Measurements from ENCODE around the gene LSR.
A peak's percentile ranks its signal among the peaks of the same experiment; 100 is the strongest.

LSR gene

GRCh38 chr19:35224681-35225571 lies 23.9 kb upstream of the LSR start:
- Histone ChIP-seq H3K4me3 (ENCODE audit: low read depth, low read length) (no peak overlapping the region), H3K27ac (ENCODE audit: extremely low read depth, low read depth, low read length) (no peak overlapping the region), H3K4me1 (ENCODE audit: control insufficient read depth, insufficient read depth, low read length) (no peaks in the 10 kb centered on the region), H3K36me3 (ENCODE audit: control insufficient read depth in 2 of 2, insufficient read depth in 1 of 2, low read length in 2 of 2) (no peaks in the 10 kb centered on the region), H3K9me3 (ENCODE audit: control insufficient read depth, insufficient read depth, low read depth, low read length) (no peaks in the 10 kb centered on the region)
- TF ChIP-seq ZNF280C (tag by site-specific recombination; IDR thresholded peaks at IDR 0.05): no peak
- no peak for TF ChIP-seq ZNF335 (tag by site-specific recombination; conservative IDR thresholded peaks at IDR 0.05)
- TF ChIP-seq ZNF112 (tag by site-specific recombination; IDR thresholded peaks at IDR 0.05): no peak
- TF ChIP-seq TCF7L2 (IDR thresholded peaks at IDR 0.05; ENCODE audit: borderline replicate concordance, low read depth, low read length): no peak
- TF ChIP-seq BCL11B (tag by site-specific recombination; IDR thresholded peaks at IDR 0.05; ENCODE audit: low read depth): no peak
- TF ChIP-seq ZNF175 (tag by site-specific recombination; IDR thresholded peaks at IDR 0.05): no peak
- no peak for TF ChIP-seq ZNF704 (tag by site-specific recombination; IDR thresholded peaks at IDR 0.05)
- TF ChIP-seq ZNF18 (tag by site-specific recombination; IDR thresholded peaks at IDR 0.05): no peak
- TF ChIP-seq ZNF473 (tag by site-specific recombination; IDR thresholded peaks at IDR 0.05): no peak
- TF ChIP-seq ZFP3 (tag by site-specific recombination; IDR thresholded peaks at IDR 0.05; ENCODE audit: low read depth): no peak
- no peak for TF ChIP-seq SCRT1 (tag by site-specific recombination; IDR thresholded peaks at IDR 0.05; ENCODE audit: borderline replicate concordance)
- no peak for TF ChIP-seq ZNF645 (tag by site-specific recombination; IDR thresholded peaks at IDR 0.05)
- TF ChIP-seq ZNF23 (tag by site-specific recombination; IDR thresholded peaks at IDR 0.05; ENCODE audit: borderline replicate concordance): no peak
- TF ChIP-seq KLF9 (tag by site-specific recombination; IDR thresholded peaks at IDR 0.05; ENCODE audit: low read depth): no peak
- no peak for TF ChIP-seq ZBTB7A (tag by site-specific recombination; IDR thresholded peaks at IDR 0.05; ENCODE audit: low read depth)
- no peak for TF ChIP-seq ZNF398 (tag by site-specific recombination; IDR thresholded peaks at IDR 0.05)
- TF ChIP-seq KLF1 (tag by site-specific recombination; IDR thresholded peaks at IDR 0.05): peak; percentile 92
- TF ChIP-seq ZNF280D (tag by site-specific recombination; IDR thresholded peaks at IDR 0.05): no peak
- TF ChIP-seq HIC1 (tag by site-specific recombination; IDR thresholded peaks at IDR 0.05): no peak
- TF ChIP-seq HOXA7 (CRISPR knock-in tag; IDR thresholded peaks at IDR 0.05; ENCODE audit: borderline replicate concordance): no peak
- peak; percentile 93 for TF ChIP-seq GLIS1 (tag by site-specific recombination; IDR thresholded peaks at IDR 0.05)
- no peak for TF ChIP-seq ZFHX2 (tag by site-specific recombination; conservative IDR thresholded peaks at IDR 0.05)
- TF ChIP-seq ZIC2 (tag by site-specific recombination; IDR thresholded peaks at IDR 0.05): peak; percentile 79
- POLR2A ChIA-PET: no interaction called here
- CTCF ChIA-PET: interaction anchor here (0.7 to 1.8 kb wide), 5 partner anchors 9 to 83 kb away, joined by 3 to 4 read pairs (median 3); no protein-coding TSS in a partner anchor
